Measurements from ENCODE around the gene LBH. TPM values are rescaled to one million over a fixed set of nuclear protein-coding genes. Genes with fewer than 3 reads are reported as not detected.

Gene LBH
- total RNA-seq, 1 donor from 2014 or later, result 74.7 TPM

- no peak overlapping the region for H3K4me3 Mint-ChIP-seq (ENCODE audit: unreplicated experiment)
- no peaks in the 10 kb centered on the region for H3K27me3 Mint-ChIP-seq (ENCODE audit: unreplicated experiment)
- no peak for TF ChIP-seq CTCF (IDR thresholded peaks at IDR 0.05)
- peaks cover 39% of the 10 kb centered on the region for H3K36me3 Mint-ChIP-seq (ENCODE audit: unreplicated experiment)
- DNase-seq (ENCODE audit: extremely low spot score, unreplicated experiment), result no peak
- peaks cover 3% of the 10 kb centered on the region for H3K9me3 Mint-ChIP-seq (ENCODE audit: unreplicated experiment)
- peaks cover 15% of the 10 kb centered on the region for H3K4me1 Mint-ChIP-seq (ENCODE audit: unreplicated experiment)
- H3K27ac Mint-ChIP-seq (ENCODE audit: unreplicated experiment), result no peak overlapping the region
These were observed 11.9 kb downstream of the LBH start for GRCh38 chr2:30243231-30243630.

DNA sequence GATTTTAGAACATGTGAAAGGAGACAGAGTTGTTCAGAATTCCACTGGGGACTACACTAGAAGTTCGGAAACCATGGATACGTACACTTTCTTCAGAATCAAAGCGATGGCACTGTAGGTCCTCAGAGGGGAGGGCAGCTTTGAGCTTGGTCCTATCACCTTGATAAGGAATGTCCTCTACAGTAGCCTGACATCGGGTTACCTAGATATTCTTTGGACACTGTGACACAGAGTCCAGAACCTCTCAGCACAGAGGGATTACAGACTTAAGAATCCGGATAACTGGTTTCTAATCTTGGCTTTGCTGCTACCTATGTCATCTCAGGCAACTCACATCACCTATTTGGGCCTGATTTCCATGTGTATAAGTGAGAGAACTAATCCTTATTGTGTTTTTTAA, 14.0 kb downstream of the LBH start:
- no peak overlapping the region for H3K27ac Mint-ChIP-seq (ENCODE audit: unreplicated experiment)
- H3K27me3 Mint-ChIP-seq (ENCODE audit: unreplicated experiment), result no peaks in the 10 kb centered on the region
- peaks cover 14% of the 10 kb centered on the region for H3K4me1 Mint-ChIP-seq (ENCODE audit: unreplicated experiment)
- peaks cover 25% of the 10 kb centered on the region for H3K36me3 Mint-ChIP-seq (ENCODE audit: unreplicated experiment)
- no peak for DNase-seq (ENCODE audit: extremely low spot score, unreplicated experiment)
- H3K9me3 Mint-ChIP-seq (ENCODE audit: unreplicated experiment), result peaks cover 3% of the 10 kb centered on the region
- no peak for TF ChIP-seq CTCF (IDR thresholded peaks at IDR 0.05)
- H3K4me3 Mint-ChIP-seq (ENCODE audit: unreplicated experiment), result no peak overlapping the region

GRCh38 chr2:30248791-30249190, 17.5 kb downstream of the LBH start:
- Mint-ChIP-seq H3K4me3 (ENCODE audit: unreplicated experiment) (no peak overlapping the region), H3K27me3 (ENCODE audit: unreplicated experiment) (no peaks in the 10 kb centered on the region), H3K36me3 (ENCODE audit: unreplicated experiment) (peaks cover 18% of the 10 kb centered on the region), H3K9me3 (ENCODE audit: unreplicated experiment) (peaks cover 3% of the 10 kb centered on the region), H3K27ac (ENCODE audit: unreplicated experiment) (no peak overlapping the region), H3K4me1 (ENCODE audit: unreplicated experiment) (peaks cover 32% of the 10 kb centered on the region)
- TF ChIP-seq CTCF (IDR thresholded peaks at IDR 0.05), result no peak
- no peak for DNase-seq (ENCODE audit: extremely low spot score, unreplicated experiment)

DNA sequence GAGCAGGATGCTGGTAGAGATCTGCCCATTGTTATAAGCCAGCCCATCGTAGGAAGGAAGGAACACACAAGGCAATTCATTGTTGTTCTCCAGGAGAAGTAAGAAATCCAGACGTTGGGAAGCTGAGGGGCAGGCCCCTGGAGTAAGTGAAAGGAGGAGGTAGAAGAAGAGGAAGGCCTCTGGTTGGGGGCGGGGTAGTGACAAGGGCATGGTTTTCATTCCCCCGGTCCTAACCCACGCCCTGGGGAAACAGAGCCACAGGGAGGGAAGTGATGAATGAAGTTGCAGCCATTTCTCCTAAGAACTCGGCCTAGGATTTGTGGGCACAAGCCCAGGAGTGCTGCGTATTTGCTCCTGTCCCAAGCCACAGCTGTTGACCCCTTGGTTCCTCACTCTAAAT, 18.0 kb downstream of the LBH start:
- Mint-ChIP-seq H3K9me3 (ENCODE audit: unreplicated experiment) (peaks cover 3% of the 10 kb centered on the region), H3K4me3 (ENCODE audit: unreplicated experiment) (no peak overlapping the region), H3K36me3 (ENCODE audit: unreplicated experiment) (peaks cover 18% of the 10 kb centered on the region), H3K27me3 (ENCODE audit: unreplicated experiment) (no peaks in the 10 kb centered on the region), H3K27ac (ENCODE audit: unreplicated experiment) (no peak overlapping the region), H3K4me1 (ENCODE audit: unreplicated experiment) (peaks cover 34% of the 10 kb centered on the region)
- TF ChIP-seq CTCF (IDR thresholded peaks at IDR 0.05), result no peak
- no peak for DNase-seq (ENCODE audit: extremely low spot score, unreplicated experiment)

DNA sequence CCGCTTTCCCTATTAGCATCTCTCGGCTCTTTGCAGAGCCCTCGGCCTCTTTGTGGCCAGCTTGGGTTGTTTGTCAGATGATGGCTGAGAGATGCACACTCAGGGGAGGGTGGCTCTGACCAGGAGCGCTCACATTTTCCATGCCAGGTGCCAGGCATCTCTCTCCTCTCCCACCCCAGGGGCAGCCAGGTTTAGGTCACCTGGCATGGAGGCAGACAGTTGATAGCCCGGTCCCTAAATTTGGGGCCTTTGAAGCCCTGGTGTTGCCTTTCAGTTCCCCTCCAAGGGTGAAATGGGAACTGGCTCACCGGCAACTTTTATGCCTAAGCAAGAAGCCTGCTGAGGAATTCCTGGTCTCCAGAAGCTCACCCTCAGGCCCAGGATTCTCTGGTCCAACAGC, 19.1 kb downstream of the LBH start:
- Mint-ChIP-seq H3K4me3 (ENCODE audit: unreplicated experiment) (no peak overlapping the region), H3K9me3 (ENCODE audit: unreplicated experiment) (peaks cover 3% of the 10 kb centered on the region), H3K27me3 (ENCODE audit: unreplicated experiment) (no peaks in the 10 kb centered on the region), H3K27ac (ENCODE audit: unreplicated experiment) (no peak overlapping the region), H3K36me3 (ENCODE audit: unreplicated experiment) (peaks cover 17% of the 10 kb centered on the region), H3K4me1 (ENCODE audit: unreplicated experiment) (peaks cover 34% of the 10 kb centered on the region)
- no peak for TF ChIP-seq CTCF (IDR thresholded peaks at IDR 0.05)
- no peak for DNase-seq (ENCODE audit: extremely low spot score, unreplicated experiment)

Data from osteocyte (in vitro differentiated cells).